OCI-LY1 (cell line): ENCODE measurements around the gene YEATS4.

Source experiments
- H2AFZ ChIP-seq: fragments of 200-600 bp; sonication (generic), shearing (Covaris generic); 2 replicates; pipeline ENCODE4 v1.6.0; 2014; ENCODE audit warnings: antibody characterized with exemption, mild to moderate bottlenecking, low read length
- H3F3A ChIP-seq: fragments of 200-600 bp; sonication (generic), shearing (Covaris generic); 2 replicates; pipeline ENCODE4 v1.6.0; 2014; ENCODE audit warnings: mild to moderate bottlenecking, antibody characterized with exemption, low read length, moderate library complexity; ENCODE audit not compliant: insufficient read depth
- H3K27ac ChIP-seq: fragments of 200-600 bp; sonication (generic); 2 replicates; pipeline ENCODE4 v1.5.1; 2014; ENCODE audit warnings: low read length, mixed run types, mild to moderate bottlenecking, low read depth; ENCODE audit not compliant: poor library complexity, severe bottlenecking
- H3K27me3 ChIP-seq: fragments of 200-600 bp; sonication (generic); 2 replicates; pipeline ENCODE4 v1.6.0; 2014; ENCODE audit warnings: antibody characterized with exemption, mild to moderate bottlenecking, low read length, moderate library complexity; ENCODE audit not compliant: insufficient read depth
- H3K36me3 ChIP-seq: fragments of 200-600 bp; sonication (generic); 2 replicates; pipeline ENCODE4 v1.6.1; 2014; ENCODE audit warnings: mild to moderate bottlenecking, antibody characterized with exemption, low read length, moderate library complexity, mixed read lengths; ENCODE audit not compliant: insufficient read depth
- H3K4me1 ChIP-seq: fragments of 200-600 bp; sonication (generic); 2 replicates; pipeline ENCODE4 v1.5.1; 2014; ENCODE audit warnings: mild to moderate bottlenecking, low read length, moderate library complexity; ENCODE audit not compliant: insufficient read depth, severe bottlenecking
- H3K4me2 ChIP-seq: fragments of 200-600 bp; sonication (generic), shearing (Covaris generic); 2 replicates; pipeline ENCODE4 v1.6.1; 2014; ENCODE audit warnings: low read length
- H3K4me3 ChIP-seq: fragments of 200-600 bp; sonication (generic); 2 replicates; pipeline ENCODE4 v1.5.1; 2014; ENCODE audit warnings: low read length, low read depth, mild to moderate bottlenecking, mixed read lengths; ENCODE audit not compliant: poor library complexity, severe bottlenecking
- H3K79me2 ChIP-seq: fragments of 200-600 bp; shearing (Covaris generic); 2 replicates; pipeline ENCODE4 v1.6.1; 2016; ENCODE audit warnings: mixed run types, low read length, mixed read lengths; ENCODE audit not compliant: insufficient read depth
- H3K9ac ChIP-seq: fragments of 200-600 bp; sonication (generic), shearing (Covaris generic); 2 replicates; pipeline ENCODE4 v1.6.1; 2014; ENCODE audit warnings: mild to moderate bottlenecking, low read length, mixed read lengths
- H3K9me2 ChIP-seq: fragments of 200-600 bp; sonication (generic), shearing (Covaris generic); 2 replicates; pipeline ENCODE4 v1.6.1; 2014; ENCODE audit warnings: low read depth, mild to moderate bottlenecking, low read length, mixed read lengths
- H3K9me3 ChIP-seq: fragments of 200-600 bp; shearing (Covaris generic); 2 replicates; pipeline ENCODE4 v1.6.1; 2014; ENCODE audit warnings: low read length, mixed read lengths
- H4K20me1 ChIP-seq: fragments of 200-600 bp; sonication (generic), shearing (Covaris generic); 2 replicates; pipeline ENCODE4 v1.6.0; 2016; ENCODE audit warnings: mild to moderate bottlenecking, low read length; ENCODE audit not compliant: insufficient read depth
- EZH2 ChIP-seq: fragments of 200-600 bp; sonication (generic), shearing (Covaris generic); IDR thresholded peaks from 2 replicates; pipeline ENCODE4 v1.8.0; 2017; ENCODE audit warnings: borderline replicate concordance, mixed run types, mild to moderate bottlenecking, antibody characterized with exemption, low read length, moderate library complexity, mixed read lengths
- TF ChIP-seq, protein P1 (sequence below): fragments of 200-600 bp; sonication (generic), shearing (Covaris generic); IDR thresholded peaks from 2 replicates; pipeline ENCODE4 v1.5.1; 2017; ENCODE audit warnings: mild to moderate bottlenecking, antibody characterized with exemption, low read length, moderate library complexity, mixed read lengths

Gene YEATS4

DNA sequence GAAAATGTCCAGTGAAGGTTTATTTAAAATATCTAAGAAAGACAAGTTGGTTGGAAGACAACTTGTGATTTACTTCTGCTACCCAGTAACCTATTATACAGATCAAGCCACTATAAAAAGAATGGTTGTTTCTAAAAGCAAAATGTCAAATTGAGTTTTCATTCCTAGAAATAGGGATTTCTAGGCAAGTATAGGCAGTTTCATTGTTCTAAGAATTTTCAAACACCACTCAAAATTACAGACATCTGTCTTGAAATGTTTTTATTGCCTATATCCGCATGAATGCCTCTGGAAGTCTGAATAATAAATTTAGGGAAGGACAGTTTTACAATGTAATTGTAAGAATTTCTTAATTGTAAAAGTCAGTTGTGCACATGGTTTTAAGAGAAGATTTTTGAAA lies 8.6 kb downstream of the YEATS4 start:
- Histone ChIP-seq H3K27ac (no peak overlapping the region), H3K9me3 (peaks cover 3% of the 10 kb centered on the region; the same call in 1 of the 2 replicates), H3K9me2 (no peaks in the 10 kb centered on the region), H3K4me3 (no peak overlapping the region), H3K9ac (no peak overlapping the region), H3F3A (no peaks in the 10 kb centered on the region), H4K20me1 (no peaks in the 10 kb centered on the region), H3K27me3 (no peaks in the 10 kb centered on the region), H3K36me3 (peaks cover 92% of the 10 kb centered on the region), H3K4me2 (no peak overlapping the region), H3K79me2 (peaks cover 17% of the 10 kb centered on the region), H3K4me1 (no peaks in the 10 kb centered on the region), H2AFZ (no peak overlapping the region)
- TF ChIP-seq, protein P1, sequence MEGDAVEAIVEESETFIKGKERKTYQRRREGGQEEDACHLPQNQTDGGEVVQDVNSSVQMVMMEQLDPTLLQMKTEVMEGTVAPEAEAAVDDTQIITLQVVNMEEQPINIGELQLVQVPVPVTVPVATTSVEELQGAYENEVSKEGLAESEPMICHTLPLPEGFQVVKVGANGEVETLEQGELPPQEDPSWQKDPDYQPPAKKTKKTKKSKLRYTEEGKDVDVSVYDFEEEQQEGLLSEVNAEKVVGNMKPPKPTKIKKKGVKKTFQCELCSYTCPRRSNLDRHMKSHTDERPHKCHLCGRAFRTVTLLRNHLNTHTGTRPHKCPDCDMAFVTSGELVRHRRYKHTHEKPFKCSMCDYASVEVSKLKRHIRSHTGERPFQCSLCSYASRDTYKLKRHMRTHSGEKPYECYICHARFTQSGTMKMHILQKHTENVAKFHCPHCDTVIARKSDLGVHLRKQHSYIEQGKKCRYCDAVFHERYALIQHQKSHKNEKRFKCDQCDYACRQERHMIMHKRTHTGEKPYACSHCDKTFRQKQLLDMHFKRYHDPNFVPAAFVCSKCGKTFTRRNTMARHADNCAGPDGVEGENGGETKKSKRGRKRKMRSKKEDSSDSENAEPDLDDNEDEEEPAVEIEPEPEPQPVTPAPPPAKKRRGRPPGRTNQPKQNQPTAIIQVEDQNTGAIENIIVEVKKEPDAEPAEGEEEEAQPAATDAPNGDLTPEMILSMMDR = no peak
- no peak for TF ChIP-seq EZH2

DNA sequence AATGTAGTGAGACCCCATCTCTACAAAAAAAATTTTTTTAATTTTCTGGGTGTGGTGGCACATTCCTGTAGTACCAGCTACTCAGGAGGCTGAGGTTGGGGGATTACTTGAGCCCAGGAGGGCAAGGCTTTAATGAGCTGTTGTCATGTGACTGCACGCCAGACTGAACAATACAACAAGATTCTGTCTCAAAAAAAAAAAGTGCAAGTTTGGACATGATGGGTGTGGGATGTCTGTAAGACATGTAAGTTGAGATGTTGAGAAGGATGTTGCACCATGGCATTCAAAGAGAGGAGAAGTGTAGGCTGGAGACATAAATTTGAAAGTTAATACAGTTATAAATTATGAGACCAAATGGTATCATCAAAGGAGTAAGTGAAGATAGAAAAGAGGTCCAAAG lies 23.5 kb downstream of the YEATS4 start:
- Histone ChIP-seq H3K9ac (no peak overlapping the region), H3F3A (no peaks in the 10 kb centered on the region), H3K4me3 (no peak overlapping the region), H3K27ac (no peak overlapping the region), H3K9me2 (no peaks in the 10 kb centered on the region), H2AFZ (no peak overlapping the region), H4K20me1 (no peaks in the 10 kb centered on the region), H3K27me3 (no peaks in the 10 kb centered on the region), H3K4me2 (no peak overlapping the region), H3K4me1 (no peaks in the 10 kb centered on the region), H3K79me2 (peaks cover 8% of the 10 kb centered on the region), H3K36me3 (peaks cover 71% of the 10 kb centered on the region), H3K9me3 (no peaks in the 10 kb centered on the region)
- no peak for TF ChIP-seq EZH2
- TF ChIP-seq, protein P1 = no peak

DNA sequence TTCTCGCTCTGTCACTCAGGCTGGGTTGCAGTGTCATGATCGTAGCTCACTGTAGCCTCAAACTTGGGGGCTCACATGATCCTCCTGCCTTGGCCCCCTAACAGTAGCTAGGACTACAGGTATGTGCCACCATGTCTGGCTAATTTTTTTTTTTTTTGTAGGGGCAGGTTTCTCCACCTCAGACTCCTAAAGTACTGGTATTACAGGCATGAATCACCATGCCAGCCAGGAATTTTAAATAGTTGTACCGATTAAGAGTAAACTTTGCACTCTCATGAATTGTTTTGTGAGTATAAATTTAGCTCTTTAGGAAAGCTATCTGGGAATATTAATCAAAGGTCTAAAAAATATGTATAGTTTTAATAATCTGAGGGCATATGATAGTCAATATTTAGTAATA lies 25.5 kb downstream of the YEATS4 start:
- no peak overlapping the region for H3K9ac ChIP-seq
- H3K27ac ChIP-seq = no peak overlapping the region
- H3K4me1 ChIP-seq = no peaks in the 10 kb centered on the region
- H4K20me1 ChIP-seq = no peaks in the 10 kb centered on the region
- no peak for TF ChIP-seq EZH2
- TF ChIP-seq, protein P1 = no peak
- H3F3A ChIP-seq = no peaks in the 10 kb centered on the region
- peaks cover 8% of the 10 kb centered on the region; the same call in 1 of the 2 replicates for H3K79me2 ChIP-seq
- peaks cover 64% of the 10 kb centered on the region for H3K36me3 ChIP-seq
- H2AFZ ChIP-seq = no peak overlapping the region
- no peaks in the 10 kb centered on the region for H3K9me3 ChIP-seq
- no peak overlapping the region for H3K4me3 ChIP-seq
- no peaks in the 10 kb centered on the region for H3K27me3 ChIP-seq
- H3K9me2 ChIP-seq = no peaks in the 10 kb centered on the region
- no peak overlapping the region for H3K4me2 ChIP-seq
